NCI-H2081 treated with DMSO at 0.1 percent for 48 hours (cell line): ENCODE results near the gene UNC13D.
A peak's percentile ranks its signal among the peaks of the same experiment; 100 is the strongest.

Experiments
- DNase-seq: peaks from one replicate; lab custom pipeline; 2025; lab: John Stamatoyannopoulos, UW

The UNC13D gene

GRCh38 chr17:75834279-75834920, 9.8 kb downstream of the UNC13D start:
- no peak for DNase-seq

- no peak for DNase-seq
Observed at GRCh38 chr17:75832652-75833400, 11.4 kb downstream of the UNC13D start.

GRCh38 chr17:75832164-75832651, 12.0 kb downstream of the UNC13D start:
- DNase-seq = no peak

GRCh38 chr17:75831032-75831571, 13.1 kb downstream of the UNC13D start:
- DNase-seq = no peak

GRCh38 chr17:75830164-75831031, 13.8 kb downstream of the UNC13D start:
- no peak for DNase-seq

GRCh38 chr17:75829747-75830146, 14.5 kb downstream of the UNC13D start:
- no peak for DNase-seq

- no peak for DNase-seq
Observed at GRCh38 chr17:75828741-75829140, 15.5 kb downstream of the UNC13D start.

GRCh38 chr17:75828076-75828400, 16.2 kb downstream of the UNC13D start:
- DNase-seq = no peak

GRCh38 chr17:75827308-75828075, 16.7 kb downstream of the UNC13D start:
- DNase-seq = no peak

- DNase-seq = no peak
Observed at GRCh38 chr17:75826561-75827307, 17.5 kb downstream of the UNC13D start.

GRCh38 chr17:75825748-75826370, 18.3 kb downstream of the UNC13D start:
- no peak for DNase-seq

GRCh38 chr17:75825149-75825552, 19.1 kb downstream of the UNC13D start:
- DNase-seq = no peak

- DNase-seq = no peak
Observed at GRCh38 chr17:75824666-75825065, 19.5 kb downstream of the UNC13D start.

- DNase-seq = no peak
Observed at GRCh38 chr17:75824050-75824552, 20.1 kb downstream of the UNC13D start.

- DNase-seq = no peak
Observed at GRCh38 chr17:75823257-75824041, 20.8 kb downstream of the UNC13D start.

GRCh38 chr17:75822800-75823166, 21.4 kb downstream of the UNC13D start:
- no peak for DNase-seq

- peak; percentile 48 for DNase-seq
Observed at GRCh38 chr17:75822119-75822799, 21.9 kb downstream of the UNC13D start.

- DNase-seq = no peak
Observed at GRCh38 chr17:75821552-75821951, 22.7 kb downstream of the UNC13D start.
